GM12892 (cell line): ENCODE measurements around the gene FXR2.
A peak's percentile ranks its signal among the peaks of the same experiment; 100 is the strongest.

Source experiments
- POLR2A ChIP-seq: IDR thresholded peaks from 2 replicates; pipeline ENCODE4 v1.6.1; 2011; ENCODE audit warnings: low read depth, low read length, control low read depth
- POLR2AphosphoS5 ChIP-seq: IDR thresholded peaks from 2 replicates; pipeline ENCODE4 v1.6.1; 2011; ENCODE audit warnings: low read depth, low read length, control low read depth
- TAF1 ChIP-seq: IDR thresholded peaks from 2 replicates; pipeline ENCODE4 v1.6.1; 2011; ENCODE audit warnings: low read depth, mild to moderate bottlenecking, control low read depth, low read length, borderline replicate concordance

GRCh38 chr17:7573324-7574080 lies 41.2 kb downstream of the FXR2 start:
- peak; percentile 76 for TF ChIP-seq POLR2A
- TF ChIP-seq TAF1: peak; percentile 57
- peak; percentile 85 for TF ChIP-seq POLR2AphosphoS5
